GM15510 (cell line): ENCODE data around the gene MRPS35.

ENCODE experiments used
- POLR2A ChIP-seq: IDR thresholded peaks from 3 replicates; pipeline ENCODE4 v1.6.1; 2011; ENCODE audit warnings: borderline replicate concordance; ENCODE audit not compliant: insufficient read length; ENCODE audit errors: extremely low read depth

MRPS35 gene

GRCh38 chr12:27780612-27781408 lies 70.2 kb downstream of the MRPS35 start:
- TF ChIP-seq POLR2A, result no peak

- no peak for TF ChIP-seq POLR2A
Observed at GRCh38 chr12:27781680-27782079, 71.0 kb downstream of the MRPS35 start.

- TF ChIP-seq POLR2A, result no peak
Observed at GRCh38 chr12:27782481-27782880, 71.8 kb downstream of the MRPS35 start.

GRCh38 chr12:27785882-27786570 lies 75.4 kb downstream of the MRPS35 start:
- TF ChIP-seq POLR2A, result no peak

GRCh38 chr12:27787559-27787958 lies 76.9 kb downstream of the MRPS35 start:
- no peak for TF ChIP-seq POLR2A

- no peak for TF ChIP-seq POLR2A
Observed at GRCh38 chr12:27790179-27790578, 79.5 kb downstream of the MRPS35 start.

GRCh38 chr12:27794818-27795584 lies 84.4 kb downstream of the MRPS35 start:
- no peak for TF ChIP-seq POLR2A

- TF ChIP-seq POLR2A, result no peak
Observed at GRCh38 chr12:27796128-27796527, 85.5 kb downstream of the MRPS35 start.

- TF ChIP-seq POLR2A, result no peak
Observed at GRCh38 chr12:27797301-27798025, 86.8 kb downstream of the MRPS35 start.

- no peak for TF ChIP-seq POLR2A
Observed at GRCh38 chr12:27800819-27801218, 90.2 kb downstream of the MRPS35 start.

GRCh38 chr12:27801630-27802029 lies 91.0 kb downstream of the MRPS35 start:
- TF ChIP-seq POLR2A, result no peak

- TF ChIP-seq POLR2A, result no peak
Observed at GRCh38 chr12:27802511-27802910, 91.9 kb downstream of the MRPS35 start.

- TF ChIP-seq POLR2A, result no peak
Observed at GRCh38 chr12:27802936-27803335, 92.3 kb downstream of the MRPS35 start.

GRCh38 chr12:27805238-27805637 lies 94.6 kb downstream of the MRPS35 start:
- TF ChIP-seq POLR2A, result no peak
